HepG2 (cell line): Measurements from ENCODE around the gene MORC3.

Experiments
- EZH2 ChIP-seq: conservative IDR thresholded peaks from 2 replicates; pipeline ENCODE4 v1.6.1; 2012; ENCODE audit warnings: mild to moderate bottlenecking, low read depth, low read length, moderate library complexity
- GABPB1 ChIP-seq: IDR thresholded peaks from 2 replicates; pipeline ENCODE4 v1.6.1; 2016; ENCODE audit warnings: mild to moderate bottlenecking, missing genetic modification reagents, moderate library complexity, missing compliant biosample characterization
- GRHL1 ChIP-seq: sonication (generic); formaldehyde crosslinking; conservative IDR thresholded peaks from 2 replicates; pipeline ENCODE4 v1.8.0; 2022; ENCODE audit warnings: missing genetic modification reagents
- POLR2A ChIP-seq, 2 experiments: IDR thresholded peaks; 2 replicates each; pipeline ENCODE4 v1.6.1; 2011; ENCODE audit warnings: low read depth in 2 of 2, low read length in 2 of 2, mild to moderate bottlenecking in 1 of 2, moderate library complexity in 1 of 2; ENCODE audit not compliant: insufficient read depth in 1 of 2
- POLR2AphosphoS5 ChIP-seq: IDR thresholded peaks from 2 replicates; pipeline ENCODE4 v1.6.1; 2012; ENCODE audit warnings: low read depth, low read length
- SIN3A ChIP-seq: IDR thresholded peaks from 2 replicates; pipeline ENCODE4 v1.6.1; 2011; ENCODE audit warnings: low read depth, mild to moderate bottlenecking, control low read depth, low read length, borderline replicate concordance
- SKIL ChIP-seq: sonication (generic); formaldehyde crosslinking; IDR thresholded peaks from 2 replicates; pipeline ENCODE4 v1.8.0; 2022; ENCODE audit warnings: missing genetic modification reagents, mild to moderate bottlenecking, moderate library complexity, borderline replicate concordance
- SMAD1 ChIP-seq: sonication (generic); formaldehyde crosslinking; IDR thresholded peaks from 2 replicates; pipeline ENCODE4 v1.4.0; 2020; ENCODE audit warnings: missing genetic modification reagents, low read depth, mild to moderate bottlenecking, borderline replicate concordance
- TARDBP ChIP-seq: sonication (generic); formaldehyde crosslinking; IDR thresholded peaks from 2 replicates; pipeline ENCODE4 v1.8.0; 2022; ENCODE audit warnings: mild to moderate bottlenecking, missing genetic modification reagents
- ZBTB3 ChIP-seq: sonication (generic); formaldehyde crosslinking; IDR thresholded peaks from 2 replicates; pipeline ENCODE4 v1.4.0; 2020; ENCODE audit warnings: low read depth, mild to moderate bottlenecking, moderate library complexity, missing genetic modification reagents, borderline replicate concordance

- TF ChIP-seq POLR2AphosphoS5 (no peak), SMAD1 (CRISPR knock-in tag) (no peak), GRHL1 (CRISPR knock-in tag) (no peak), EZH2 (no peak), ZBTB3 (CRISPR knock-in tag) (no peak), TARDBP (CRISPR knock-in tag) (no peak), POLR2A (IDR thresholded peaks at IDR 0.05; ENCODE audit: insufficient read depth in 1 of 2, low read depth in 2 of 2, low read length in 2 of 2) (no peak), SIN3A (no peak), SKIL (CRISPR knock-in tag) (no peak), GABPB1 (CRISPR knock-in tag) (no peak)
Measured at GRCh38 chr21:36347278-36347961, 27.4 kb downstream of the MORC3 start.
